GM21619 (cell line): ENCODE data around the gene RABEPK.
"Not testable (repeated sequence)": the region's sequence is repeated elsewhere in the genome, so short reads cannot be mapped to it uniquely, and the experiment has no call there.

Experiments
- ATAC-seq: cut with Tn5 transposase; IDR thresholded peaks from one replicate; pipeline ENCODE4 v1.9.1; 2021; ENCODE audit not compliant: unreplicated experiment

Gene RABEPK

GRCh38 chr9:125243792-125244260 is 43.5 kb downstream of the RABEPK start:
- no peak for ATAC-seq

- no peak for ATAC-seq
These were observed 45.9 kb downstream of the RABEPK start for GRCh38 chr9:125246261-125246667.

- no peak for ATAC-seq
These were observed 53.9 kb downstream of the RABEPK start for GRCh38 chr9:125254231-125254630.

- ATAC-seq: no peak
These were observed 55.5 kb downstream of the RABEPK start for GRCh38 chr9:125255781-125256391.

GRCh38 chr9:125258160-125258785 is 57.9 kb downstream of the RABEPK start:
- no peak for ATAC-seq

- no peak for ATAC-seq
These were observed 58.6 kb downstream of the RABEPK start for GRCh38 chr9:125258832-125259534.

GRCh38 chr9:125260561-125260960 is 60.2 kb downstream of the RABEPK start:
- no peak for ATAC-seq

GRCh38 chr9:125261501-125262293 is 61.4 kb downstream of the RABEPK start, which contains the start of gene GAPVD1:
TSS of gene GAPVD1 (plus strand) at chr9:125261826. CDS start at chr9:125298922, 37,096 bp downstream.
- ATAC-seq: peak; percentile 94

- no peak for ATAC-seq
These were observed 62.1 kb downstream of the RABEPK start for GRCh38 chr9:125262294-125262991.

GRCh38 chr9:125264068-125264467 is 63.7 kb downstream of the RABEPK start:
- not testable (repeated sequence) for ATAC-seq

- ATAC-seq: no peak
These were observed 68.2 kb downstream of the RABEPK start for GRCh38 chr9:125268394-125269013.

- ATAC-seq: no peak
These were observed 68.7 kb downstream of the RABEPK start for GRCh38 chr9:125269014-125269397.

- no peak for ATAC-seq
These were observed 70.7 kb downstream of the RABEPK start for GRCh38 chr9:125271081-125271480.

GRCh38 chr9:125272697-125273096 is 72.4 kb downstream of the RABEPK start:
- no peak for ATAC-seq

GRCh38 chr9:125276771-125277170 is 76.4 kb downstream of the RABEPK start:
- ATAC-seq: no peak

- no peak for ATAC-seq
These were observed 77.1 kb downstream of the RABEPK start for GRCh38 chr9:125277411-125277810.

GRCh38 chr9:125280945-125281344 is 80.6 kb downstream of the RABEPK start:
- no peak for ATAC-seq
